Stimulated activated CD4-positive, alpha-beta T cell treated with anti-CD3 and anti-CD28 coated beads, Interleukin-12 subunit alpha, Interleukin-12 subunit beta, amount 100 ng/mL, for 48 hours (primary cell): ENCODE results near the gene PGLYRP1.
A peak's percentile ranks its signal among the peaks of the same experiment; 100 is the strongest.

ENCODE experiments used
- DNase-seq, 3 donors: peaks; one replicate each; pipeline ENCODE4 v3.0.0-alpha.2; 2020; ENCODE audit warnings: low read depth in 2 of 3, low spot score in 1 of 3

PGLYRP1 gene

DNA sequence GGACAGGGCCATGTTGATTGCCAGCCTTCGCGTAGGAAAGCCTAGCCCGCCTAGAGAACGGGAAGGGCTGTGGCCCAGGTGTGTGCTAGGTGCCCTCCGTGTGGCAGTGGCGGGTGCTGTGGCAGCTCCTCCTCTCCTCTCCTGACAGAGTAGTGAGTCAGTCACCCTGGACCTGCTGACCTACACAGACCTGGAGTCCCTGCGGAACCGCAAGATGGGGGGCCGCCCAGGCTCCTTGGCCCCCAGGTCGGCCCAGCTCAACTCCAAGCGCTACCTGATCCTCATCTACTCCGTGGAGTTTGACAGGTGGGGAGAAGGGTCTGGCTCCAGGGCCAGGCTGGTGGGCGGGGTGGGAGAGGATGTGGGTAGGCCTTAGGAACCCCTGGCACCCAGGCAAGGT lies 16.4 kb downstream of the PGLYRP1 start:
- DNase-seq, result no peak

DNA sequence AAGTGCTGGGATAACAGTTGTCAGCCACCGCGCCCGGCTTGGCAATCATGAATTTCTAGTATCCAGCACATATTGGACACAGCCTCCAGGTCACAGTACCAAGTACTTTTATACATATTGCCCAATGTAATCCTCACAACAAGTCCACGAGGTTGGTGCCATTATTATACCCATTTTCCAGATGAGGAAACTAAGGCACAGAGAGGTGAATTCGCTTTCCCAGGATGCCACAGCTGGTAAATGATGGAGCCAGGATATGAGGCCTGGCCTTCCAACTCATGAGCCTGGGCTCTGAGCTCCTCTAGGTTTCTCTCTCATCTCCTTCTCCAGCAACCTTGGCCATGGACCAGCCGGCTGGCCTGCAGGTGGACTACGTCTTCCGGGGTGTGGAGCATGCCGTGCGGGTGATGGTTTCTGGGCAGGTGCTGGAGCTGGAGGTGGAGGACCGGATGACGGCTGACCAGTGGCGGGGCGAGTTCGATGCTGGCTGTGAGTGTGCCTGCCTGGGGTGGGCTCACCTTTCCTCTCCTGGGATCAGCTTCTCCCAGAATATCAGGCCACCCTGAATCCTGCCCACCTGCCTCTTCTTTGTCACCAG lies 20.1 kb downstream of the PGLYRP1 start:
- DNase-seq, result no peak

DNA sequence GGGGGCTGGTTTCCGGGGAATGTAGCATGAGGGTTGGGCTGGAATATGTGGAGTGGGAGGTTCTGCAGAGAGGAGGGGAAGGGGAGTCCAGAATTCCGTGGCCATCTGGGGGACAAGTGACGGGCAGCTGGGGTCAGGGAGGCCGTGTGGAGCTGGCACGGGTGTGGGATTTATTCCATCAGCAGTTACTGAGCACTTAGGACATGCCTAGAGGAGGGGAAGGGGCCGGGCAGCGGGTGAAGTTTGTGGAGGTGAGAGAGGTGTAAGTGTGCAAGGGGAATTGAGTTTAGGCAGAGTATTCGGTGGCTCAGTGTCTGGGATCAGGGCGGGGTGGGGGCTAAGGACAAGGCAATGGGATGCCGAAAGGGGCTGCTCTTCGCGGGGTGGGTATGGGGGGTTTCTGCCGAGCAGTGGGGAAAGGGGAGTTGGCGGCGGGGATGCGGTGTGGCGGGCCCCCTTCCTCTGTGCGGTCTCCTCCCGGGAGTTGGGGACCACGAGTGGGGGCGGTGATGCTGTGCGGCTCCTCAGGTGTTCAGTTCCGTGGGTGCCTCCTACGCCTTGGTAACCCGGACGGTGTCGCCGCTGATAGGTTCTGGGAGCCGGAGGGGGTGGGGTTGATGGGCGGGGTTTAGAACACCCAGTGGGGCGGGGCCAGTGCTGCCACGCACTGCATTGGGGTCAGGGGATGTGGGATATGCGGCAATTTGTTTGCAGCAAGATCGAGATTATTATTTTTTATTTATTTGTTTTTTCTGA lies 22.2 kb downstream of the PGLYRP1 start:
- DNase-seq, result peak in 2 of 3 donors; percentile 48

DNA sequence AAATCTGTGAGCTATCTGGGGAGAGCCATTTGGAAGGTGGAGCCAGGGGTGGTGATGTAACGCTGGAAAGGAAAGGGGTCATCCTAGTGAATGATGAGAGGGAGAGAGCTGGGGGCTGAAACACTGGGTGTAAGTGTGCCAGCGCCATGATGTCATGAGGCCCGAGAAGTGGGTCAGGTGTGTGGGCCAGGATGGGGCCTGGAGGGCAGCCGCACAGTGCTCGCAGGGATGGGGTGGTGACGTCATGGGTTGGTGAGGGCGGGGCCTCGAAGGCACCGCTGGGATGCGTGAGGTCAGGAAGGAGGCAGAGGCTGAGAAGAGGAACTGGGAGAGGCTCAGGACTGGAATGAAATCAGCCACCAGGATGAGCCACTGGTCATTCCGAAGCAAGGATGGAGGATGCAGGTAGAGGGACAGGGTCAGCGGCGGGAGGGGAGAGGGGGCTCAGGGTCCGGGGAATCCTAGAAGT lies 23.2 kb downstream of the PGLYRP1 start:
- DNase-seq, result no peak

DNA sequence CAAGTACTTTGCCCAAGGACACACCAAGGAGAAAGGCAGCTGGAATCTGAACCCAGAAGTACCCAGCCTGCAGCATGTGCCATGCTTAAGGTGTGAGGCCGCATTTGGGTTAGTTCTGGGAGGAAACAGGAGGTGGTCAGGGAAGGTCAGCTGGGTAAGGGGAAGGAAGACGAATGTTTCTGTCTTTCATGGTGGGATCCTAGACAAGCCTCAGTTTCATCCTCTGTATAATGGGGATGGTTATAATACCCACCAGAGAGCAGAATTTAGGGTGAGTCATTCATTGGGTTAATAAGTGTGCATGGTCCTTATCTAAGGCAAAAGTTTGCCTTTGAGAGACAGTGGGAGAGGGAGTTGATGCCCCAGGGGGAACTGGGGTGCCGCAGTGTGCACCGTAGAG lies 24.0 kb downstream of the PGLYRP1 start:
- no peak for DNase-seq

DNA sequence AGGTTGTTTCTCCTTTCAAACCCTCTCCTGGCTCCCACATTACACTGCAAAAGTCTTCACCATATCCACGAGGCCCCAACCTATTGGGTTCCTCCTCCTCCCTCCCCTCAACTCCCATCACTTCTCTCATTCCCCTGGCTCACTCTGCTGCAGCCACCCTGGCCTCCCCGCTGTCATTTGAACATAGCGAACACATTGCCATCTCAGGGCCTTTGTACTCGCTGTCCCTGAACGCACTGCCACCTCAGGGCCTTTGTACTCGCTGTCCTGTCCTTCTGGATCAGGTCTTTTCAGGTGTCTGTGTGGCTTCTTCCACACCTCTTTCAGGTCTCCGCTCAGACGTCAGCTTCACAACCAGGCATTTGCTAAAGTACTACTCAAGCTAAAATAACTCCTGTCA lies 25.9 kb downstream of the PGLYRP1 start:
- DNase-seq, result no peak

DNA sequence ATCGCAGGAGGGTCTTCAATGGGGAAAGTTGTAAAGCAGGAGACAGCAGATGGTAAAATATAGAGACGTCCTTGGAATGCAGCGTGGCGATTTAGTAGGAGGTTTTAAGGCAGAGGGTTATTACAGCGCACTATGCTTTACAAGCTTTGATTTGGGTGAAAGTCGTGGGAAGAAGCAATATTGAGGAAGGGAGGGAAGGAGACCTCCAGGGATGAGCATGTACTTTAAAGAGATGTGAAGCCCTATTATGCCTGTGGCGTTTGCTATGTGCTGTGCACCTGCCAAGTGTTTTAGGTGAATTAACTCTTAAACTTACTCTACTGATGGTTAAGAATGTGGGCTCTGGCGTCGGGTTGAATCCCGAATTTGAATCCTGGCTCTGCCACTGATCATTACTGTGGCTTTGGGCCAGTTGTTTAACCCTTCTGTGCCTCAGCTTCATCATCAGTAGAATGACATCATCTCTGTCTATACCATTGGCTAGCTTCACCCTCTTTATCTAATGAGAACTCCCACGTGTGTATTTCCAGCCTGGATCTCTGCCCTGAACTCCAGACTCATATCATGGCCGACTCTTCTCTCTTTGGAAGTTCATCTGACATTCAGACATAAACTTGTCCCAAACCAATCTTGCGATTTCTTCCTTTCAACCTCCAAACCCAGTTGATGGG lies 27.0 kb downstream of the PGLYRP1 start:
- no peak for DNase-seq

DNA sequence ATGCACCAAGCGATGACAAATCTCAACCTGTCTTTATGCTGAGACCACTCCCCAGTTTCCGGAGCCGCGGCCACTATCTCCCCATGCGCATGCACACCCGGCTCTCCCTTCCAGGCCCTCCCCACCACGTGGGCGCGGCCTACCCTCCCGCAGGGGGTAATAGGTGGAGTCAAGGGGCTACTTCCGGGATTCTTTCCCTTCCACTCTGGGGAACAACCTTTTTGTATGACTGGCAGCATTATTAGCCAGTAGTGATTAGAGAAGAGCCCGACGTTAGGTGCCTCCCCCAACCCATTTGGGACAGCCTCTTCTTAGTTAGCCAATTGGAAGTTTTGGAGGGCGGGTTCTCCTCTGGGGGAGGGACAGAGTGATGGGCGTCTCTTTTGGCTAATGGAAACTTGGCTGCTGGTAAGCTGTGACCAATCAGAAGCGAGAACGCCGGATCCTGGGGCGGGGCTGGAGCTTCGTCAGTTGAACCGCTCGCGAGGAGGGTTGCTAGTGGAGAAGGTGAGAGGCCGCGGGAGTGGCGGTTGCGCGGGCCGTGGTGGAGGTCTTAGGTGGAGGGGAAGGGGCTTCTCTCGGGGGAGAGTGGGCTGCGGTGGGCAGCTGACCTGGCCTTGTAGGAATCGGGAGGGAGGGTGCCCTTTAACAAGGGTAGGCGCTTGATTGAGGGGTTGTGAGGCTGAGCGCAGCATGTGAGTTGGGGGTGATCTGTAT lies 27.7 kb downstream of the PGLYRP1 start, which contains the start of gene CCDC61:
Gene CCDC61 (plus strand): TSS at position 470 of the 717 bp plus-strand sequence. CDS start 7,552 bp downstream, outside the sequence.
- peak; percentile 88 to 98 (median 93) for DNase-seq

DNA sequence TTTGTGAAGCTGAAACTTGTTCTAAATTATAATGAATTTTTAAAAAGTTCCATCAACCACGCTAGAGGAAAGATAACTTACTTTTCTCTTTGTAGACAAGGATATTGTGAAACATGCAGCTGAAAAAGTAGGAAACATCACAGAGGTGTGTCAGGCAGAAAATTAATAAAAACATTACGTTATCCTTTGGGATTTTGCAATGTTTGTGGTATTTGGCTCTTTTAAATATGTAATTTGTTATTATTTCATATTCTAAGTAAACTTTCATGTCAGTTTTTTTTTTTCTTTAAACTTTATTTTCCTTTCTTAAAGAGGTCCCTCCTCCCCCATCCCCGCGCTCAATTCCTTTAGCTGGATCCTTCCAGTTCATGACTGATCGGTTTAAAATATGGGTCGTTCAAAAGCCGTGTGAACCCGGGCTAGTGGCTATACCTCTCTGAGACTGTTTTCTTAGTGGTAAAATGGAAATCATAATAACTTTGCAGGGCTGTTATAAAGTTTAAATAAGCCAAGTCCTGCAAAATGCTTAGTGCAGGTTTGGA lies 28.3 kb downstream of the PGLYRP1 start:
- no peak for DNase-seq

DNA sequence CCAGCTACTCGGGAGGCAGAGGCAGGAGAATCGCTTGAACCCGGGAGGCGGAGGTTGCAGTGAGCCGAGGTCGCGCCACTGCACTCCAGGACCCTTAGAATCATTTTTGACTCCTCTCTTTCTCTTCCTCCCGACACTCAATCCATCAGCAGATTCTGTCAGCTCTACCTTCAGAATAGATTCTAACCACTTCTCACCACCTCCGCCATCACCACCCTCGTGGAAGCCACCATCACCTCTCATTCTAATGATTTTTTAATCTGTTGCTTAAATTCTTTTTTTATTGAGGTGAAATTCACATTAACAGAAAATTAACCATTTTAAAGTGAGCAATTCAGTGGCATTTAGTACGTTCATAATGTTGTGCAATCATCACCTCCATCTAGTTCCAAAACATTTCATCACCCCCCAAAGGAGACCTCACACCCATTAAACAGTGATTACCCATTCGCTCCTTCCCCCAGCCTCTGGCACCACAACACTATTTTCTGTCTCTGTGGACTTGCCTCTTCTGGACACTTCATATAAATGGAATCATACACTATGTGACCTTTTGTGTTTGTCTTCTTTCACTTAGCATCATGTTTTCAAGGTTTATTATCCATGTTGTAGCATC lies 32.6 kb downstream of the PGLYRP1 start:
- no peak for DNase-seq

DNA sequence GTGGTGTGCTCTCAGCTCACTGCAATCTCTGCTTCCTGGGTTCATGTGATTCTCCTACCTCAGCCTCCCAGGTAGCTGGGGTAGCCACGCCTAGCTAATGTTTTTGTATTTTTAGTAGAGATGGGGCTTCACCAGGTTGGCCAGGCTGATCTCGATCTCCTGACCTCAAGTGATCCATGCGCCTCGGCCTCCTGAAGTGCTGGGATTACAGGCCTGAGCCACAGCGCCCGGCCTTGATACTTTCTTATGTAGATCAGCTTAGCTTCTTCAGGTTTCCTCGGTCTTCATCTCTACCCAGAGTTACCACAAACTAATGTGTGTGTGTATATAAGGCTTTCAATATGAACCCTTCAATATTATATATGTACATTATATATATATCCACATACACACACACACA lies 37.5 kb downstream of the PGLYRP1 start:
- no peak for DNase-seq

DNA sequence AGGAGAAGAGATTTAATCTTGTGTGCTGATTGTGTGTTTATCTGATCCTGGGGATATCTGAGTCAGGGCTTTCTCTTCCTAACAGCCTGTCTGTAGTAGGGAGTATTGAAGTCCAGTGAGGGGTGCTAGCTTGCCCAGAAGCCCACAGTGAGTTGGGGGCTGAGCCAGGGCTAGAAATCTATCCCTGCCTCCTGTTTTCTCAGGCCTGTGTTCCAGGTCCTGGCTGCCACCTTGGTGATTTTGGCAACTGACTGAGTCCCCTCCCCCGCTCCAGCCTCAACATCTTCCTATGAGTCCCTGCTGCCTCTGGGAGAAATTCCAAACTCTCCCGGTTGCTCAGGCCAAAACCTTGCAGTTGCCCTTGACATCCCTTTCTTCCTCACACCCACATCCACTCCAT lies 41.5 kb downstream of the PGLYRP1 start:
- DNase-seq, result no peak

DNA sequence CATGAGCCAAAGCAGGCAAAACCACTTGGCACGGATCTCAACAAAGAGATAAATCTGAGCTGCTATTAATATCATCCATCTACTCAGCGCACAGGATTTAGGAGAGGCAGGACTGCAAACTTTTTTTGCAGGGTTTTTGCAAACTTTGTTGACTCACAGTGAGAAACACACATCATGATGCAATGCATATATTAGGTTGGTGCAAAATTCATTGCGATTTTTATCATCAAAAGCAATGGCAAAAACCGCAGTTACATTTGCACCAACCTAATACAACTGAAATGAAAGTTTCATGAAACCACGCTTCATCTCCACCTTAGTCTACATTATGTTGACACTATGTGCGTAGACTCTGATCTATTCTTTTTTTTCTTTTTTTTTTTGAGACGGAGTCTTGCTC lies 44.7 kb downstream of the PGLYRP1 start:
- no peak for DNase-seq

DNA sequence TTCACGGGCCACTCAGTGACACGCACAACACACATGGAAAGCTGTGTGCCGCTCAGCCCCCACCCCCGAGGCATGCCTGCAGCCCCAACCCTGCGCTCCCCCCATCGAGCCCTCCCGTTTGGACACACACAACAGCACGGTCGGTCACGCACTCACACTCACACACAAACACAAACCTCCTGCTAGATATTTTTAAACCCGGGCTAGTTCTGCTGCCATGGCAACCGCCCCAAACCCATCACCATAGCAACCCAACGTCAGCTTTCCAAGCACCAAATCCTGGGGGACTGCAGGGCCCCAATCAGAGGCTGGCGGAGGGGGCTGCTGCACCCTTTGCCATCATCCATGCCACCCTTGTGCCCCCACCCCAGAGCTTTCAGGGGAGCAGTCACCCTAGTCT lies 46.7 kb downstream of the PGLYRP1 start:
- no peak for DNase-seq

DNA sequence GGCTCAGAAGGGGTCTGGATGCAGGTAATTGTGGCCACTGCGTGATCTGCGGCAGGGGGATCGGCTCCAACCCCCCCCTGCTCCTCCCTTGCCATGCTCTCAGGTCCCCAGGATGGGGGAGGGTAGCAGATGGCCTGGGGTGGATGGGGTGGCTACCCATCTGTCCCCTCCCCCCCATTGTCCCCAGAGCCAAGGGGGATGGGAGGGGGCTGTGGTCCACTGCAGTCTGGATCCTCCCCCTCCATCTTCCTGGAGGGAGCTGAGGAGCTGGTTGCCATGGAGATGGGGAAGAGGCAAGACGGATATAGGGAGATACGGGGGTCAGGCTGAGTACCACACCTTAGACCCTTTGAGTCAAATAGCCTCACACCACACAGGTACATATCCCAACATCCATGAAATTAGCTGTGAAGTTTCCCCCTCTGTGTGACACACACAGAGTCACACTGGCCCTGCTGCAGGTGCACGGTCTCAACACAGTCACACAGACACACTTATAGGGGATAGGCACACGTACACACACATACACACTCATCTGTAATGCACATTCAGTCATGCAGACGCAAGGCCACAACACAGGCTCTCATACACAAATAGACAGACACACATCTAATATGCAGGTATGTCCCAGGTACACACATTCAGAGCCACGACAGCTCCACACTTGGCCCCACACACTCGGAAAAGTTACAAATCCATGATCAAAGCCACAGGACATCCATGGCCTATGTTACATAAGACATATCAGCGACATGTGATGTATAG lies 47.4 kb downstream of the PGLYRP1 start:
- no peak for DNase-seq

DNA sequence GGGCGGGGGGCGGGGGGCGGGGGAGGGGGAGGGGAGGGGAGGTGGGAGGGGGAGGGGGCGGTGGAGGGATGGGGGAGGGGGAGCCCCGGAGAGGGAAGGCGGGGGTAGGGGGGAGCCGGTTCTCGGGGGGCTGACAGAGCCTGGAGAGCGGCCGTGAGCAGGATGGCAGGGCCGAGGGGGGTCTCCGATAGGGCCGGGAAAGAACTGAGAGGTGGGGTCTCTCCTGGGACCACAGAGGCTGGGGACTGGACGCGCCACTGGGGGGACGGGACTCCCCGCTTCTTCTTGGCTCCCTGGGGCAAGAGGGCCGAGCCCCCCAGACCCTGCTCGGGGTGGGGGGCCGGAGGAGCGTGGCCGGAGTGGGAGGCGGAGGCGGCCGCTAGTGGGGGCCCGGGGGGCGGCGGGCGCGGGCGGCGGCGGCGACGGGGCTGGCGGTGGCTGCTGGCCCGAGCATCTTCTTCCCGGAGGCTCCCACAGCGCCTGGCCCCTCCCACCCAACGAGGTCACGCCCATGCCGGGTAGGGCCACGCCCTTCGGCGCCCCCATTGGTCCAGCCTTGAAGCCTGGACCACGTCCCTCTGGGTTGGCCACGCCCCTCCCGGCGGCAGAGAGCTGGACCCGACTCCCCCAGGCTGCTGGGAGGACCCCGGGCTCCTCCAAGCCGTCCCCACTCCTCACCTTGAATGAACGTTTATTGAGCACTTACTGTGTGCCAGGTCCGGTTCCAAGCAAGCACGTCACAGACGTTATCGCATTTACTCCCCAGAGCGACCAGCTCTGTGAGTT lies 49.1 kb downstream of the PGLYRP1 start, which contains the start of gene NOVA2:
Gene NOVA2 (minus strand): TSS at position 313 of the 786 bp plus-strand sequence. CDS start 514 bp downstream, outside the sequence.
- DNase-seq, result peak; percentile 38 to 41 (median 38)

DNA sequence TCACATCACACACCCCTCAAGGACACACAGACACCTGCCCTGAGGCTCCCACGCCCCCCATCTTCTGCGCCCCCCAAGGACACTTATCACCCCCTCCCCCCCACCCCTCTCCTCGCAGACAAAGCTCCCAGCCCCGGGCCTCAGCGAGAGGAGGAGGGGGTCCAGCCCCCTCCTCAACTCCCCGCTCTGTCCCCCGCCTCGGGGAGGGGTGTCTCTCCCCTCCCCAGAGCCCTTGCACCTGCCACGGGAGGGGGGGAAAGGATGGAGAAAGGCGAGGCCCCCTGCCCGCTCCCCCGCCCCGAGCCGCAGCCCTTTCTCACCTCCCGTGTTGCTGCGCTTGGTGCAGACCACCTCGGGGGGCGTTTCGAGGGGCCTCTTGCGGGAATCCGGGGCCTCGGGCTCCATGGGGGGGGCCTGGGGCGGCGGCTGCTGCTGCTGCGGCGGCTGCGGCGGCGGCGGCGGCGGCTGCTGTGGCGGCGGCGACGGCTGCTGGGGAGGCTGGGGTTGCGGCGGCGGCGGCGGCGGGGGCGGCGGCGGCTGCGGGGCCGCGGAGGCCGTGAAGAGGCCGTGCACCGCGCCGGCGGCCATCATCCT lies 49.8 kb downstream of the PGLYRP1 start:
- DNase-seq, result no peak

DNA sequence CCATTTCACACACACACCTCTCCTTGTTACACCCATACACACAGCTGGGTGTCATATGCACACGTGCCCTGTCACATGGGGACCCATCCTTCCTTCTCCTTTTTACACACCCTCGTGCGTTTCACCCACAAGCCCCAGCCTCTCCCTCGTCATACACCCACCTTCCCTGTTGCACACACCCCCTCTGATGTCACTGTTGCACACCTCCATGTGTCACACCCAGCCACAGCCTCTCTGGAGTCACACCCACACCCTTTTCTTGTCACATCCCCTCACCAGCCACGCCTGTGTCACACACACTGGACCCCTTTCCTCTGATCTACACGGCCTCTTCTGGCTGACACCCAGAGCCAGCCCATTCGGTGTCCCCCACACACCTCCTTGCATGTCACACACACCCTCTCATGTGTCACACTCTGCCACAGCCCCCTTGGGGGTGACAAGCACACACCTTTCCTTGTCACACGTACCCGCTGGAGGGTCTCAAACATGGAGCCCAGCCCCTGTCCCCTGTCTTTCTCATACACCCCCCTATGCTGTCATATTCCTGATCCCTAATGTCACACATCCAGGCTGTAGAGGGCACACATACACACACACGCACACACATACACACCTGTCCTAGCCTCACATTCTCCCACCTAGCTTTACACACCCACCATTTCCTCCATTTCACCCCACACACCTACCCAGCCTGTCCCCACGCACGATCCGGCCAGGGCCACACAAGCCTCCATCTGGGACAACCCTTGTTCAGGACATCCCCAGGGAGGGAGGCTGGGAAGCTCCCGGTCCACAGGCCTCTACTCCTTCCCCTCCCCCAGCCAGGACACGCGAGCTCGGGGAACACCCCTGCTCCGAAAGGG lies 50.5 kb downstream of the PGLYRP1 start:
- DNase-seq, result peak in 1 of 3 donors; percentile 13
